AG09309 (cell line): ENCODE results near the gene PBX2.
A peak's percentile ranks its signal among the peaks of the same experiment; 100 is the strongest.

Source experiments
- DNase-seq: peaks from one replicate; pipeline ENCODE4 v3.0.0-alpha.2; 2010; ENCODE audit warnings: low read depth
- H3K4me3 ChIP-seq: 2 replicates; pipeline ENCODE4 v1.5.1; 2011; ENCODE audit warnings: mild to moderate bottlenecking, low read depth, low read length, moderate library complexity; ENCODE audit not compliant: control insufficient read depth
- TF ChIP-seq, protein P1 (sequence below): IDR thresholded peaks from 2 replicates; pipeline ENCODE4 v1.5.1; 2011; ENCODE audit warnings: mild to moderate bottlenecking, low read depth, low read length, inconsistent platforms; ENCODE audit not compliant: insufficient read depth, control insufficient read depth; ENCODE audit errors: missing control alignments

Gene PBX2

DNA sequence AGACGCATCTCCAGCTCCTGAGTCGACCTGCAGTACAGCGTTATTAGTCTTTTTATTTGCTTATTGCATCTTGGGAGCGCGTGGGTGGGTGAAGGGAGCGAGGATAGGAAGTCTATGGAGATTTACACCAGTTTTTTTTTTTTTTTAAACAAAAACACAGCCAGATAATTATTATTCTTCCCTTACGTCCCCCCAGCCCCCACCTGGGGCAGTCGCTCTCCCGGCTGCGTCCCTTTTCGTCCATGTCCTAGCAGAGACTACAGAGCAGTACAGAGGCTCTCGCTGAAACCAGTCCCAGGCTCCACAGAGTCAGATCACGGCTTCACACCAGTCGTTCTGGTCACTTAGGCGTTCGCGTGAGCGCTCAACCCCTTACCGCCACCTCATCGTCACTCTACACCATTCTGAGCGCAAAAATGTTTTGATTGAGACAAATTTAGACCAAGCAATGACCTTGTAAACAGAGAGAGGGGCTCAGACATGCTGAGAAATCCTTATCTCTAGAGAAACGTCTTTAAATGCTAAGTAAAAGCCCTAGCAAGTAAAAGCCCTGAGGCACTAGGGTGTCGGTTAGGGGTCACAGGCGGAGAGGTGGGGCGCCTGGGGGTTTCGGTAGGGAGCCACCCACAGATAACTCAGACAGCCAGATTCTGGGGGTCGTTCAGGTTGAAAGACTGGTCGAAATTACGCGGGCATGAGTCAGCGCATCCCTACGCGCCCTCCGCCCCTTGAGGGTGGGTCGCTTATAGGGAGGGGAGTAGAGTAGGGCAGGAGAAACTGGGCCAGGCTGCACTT is 37.0 kb downstream of the PBX2 start:
- peak overlapping the region; percentile 80 for H3K4me3 ChIP-seq
- TF ChIP-seq, protein P1, sequence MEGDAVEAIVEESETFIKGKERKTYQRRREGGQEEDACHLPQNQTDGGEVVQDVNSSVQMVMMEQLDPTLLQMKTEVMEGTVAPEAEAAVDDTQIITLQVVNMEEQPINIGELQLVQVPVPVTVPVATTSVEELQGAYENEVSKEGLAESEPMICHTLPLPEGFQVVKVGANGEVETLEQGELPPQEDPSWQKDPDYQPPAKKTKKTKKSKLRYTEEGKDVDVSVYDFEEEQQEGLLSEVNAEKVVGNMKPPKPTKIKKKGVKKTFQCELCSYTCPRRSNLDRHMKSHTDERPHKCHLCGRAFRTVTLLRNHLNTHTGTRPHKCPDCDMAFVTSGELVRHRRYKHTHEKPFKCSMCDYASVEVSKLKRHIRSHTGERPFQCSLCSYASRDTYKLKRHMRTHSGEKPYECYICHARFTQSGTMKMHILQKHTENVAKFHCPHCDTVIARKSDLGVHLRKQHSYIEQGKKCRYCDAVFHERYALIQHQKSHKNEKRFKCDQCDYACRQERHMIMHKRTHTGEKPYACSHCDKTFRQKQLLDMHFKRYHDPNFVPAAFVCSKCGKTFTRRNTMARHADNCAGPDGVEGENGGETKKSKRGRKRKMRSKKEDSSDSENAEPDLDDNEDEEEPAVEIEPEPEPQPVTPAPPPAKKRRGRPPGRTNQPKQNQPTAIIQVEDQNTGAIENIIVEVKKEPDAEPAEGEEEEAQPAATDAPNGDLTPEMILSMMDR: no peak
- no peak for DNase-seq

DNA sequence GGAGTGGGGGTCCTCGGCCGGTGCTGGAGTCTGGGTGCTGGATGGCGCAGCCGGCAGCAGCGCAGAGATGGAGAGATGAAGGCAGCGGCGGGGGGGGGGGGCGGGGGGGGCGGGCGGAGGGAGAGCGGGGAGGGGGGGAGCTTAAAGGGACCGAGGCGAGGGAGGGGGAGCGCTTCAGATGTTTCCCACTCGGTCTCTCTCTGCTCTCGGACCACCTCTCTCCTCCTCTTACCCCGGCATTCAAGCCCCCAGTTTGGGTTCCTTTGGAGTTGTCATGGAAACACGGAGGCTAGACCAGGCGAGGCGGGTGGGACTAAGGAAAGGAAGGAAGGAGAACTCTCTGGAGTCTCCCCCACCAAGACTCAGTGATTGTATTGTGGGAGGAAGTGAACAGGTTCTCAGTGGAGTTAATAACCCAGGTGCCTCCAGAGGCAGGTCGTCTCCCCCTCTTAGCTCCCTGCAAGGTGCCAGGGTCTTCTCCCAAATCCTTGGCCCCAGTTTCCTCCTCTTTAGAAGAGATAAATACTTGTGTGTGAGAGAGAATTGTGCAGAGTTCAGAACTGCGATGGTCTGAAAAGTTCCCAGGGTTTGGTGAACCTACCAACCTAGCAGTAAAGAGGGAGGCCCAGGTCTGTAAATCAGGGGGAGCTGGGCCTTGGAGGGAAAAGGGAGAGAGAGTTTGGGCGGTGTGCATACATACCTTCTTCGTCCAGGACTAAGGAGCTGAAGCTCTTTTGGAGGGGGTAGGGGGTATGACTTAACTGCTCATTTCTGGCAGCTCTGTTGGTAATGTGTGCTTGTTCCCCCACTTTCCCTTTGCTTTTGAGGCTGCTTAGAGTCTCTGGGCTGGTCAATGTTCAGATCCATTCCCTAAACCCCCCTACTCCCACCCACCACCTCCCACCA is 37.9 kb downstream of the PBX2 start, which contains the start of gene PRRT1:
Gene PRRT1 (minus strand): TSS at position 77 of the 906 bp plus-strand sequence. CDS start 112 bp downstream, outside the sequence.
- H3K4me3 ChIP-seq: peak within 1 kb of the TSS; percentile 80
- TF ChIP-seq, protein P1: no peak
- DNase-seq: no peak

- no peak for DNase-seq
- H3K4me3 ChIP-seq: peak overlapping the region; percentile 37
- TF ChIP-seq, protein P1: no peak
These were observed 38.7 kb downstream of the PBX2 start for GRCh38 chr6:32151181-32151862.

- TF ChIP-seq, protein P1: no peak
- no peak overlapping the region for H3K4me3 ChIP-seq
- DNase-seq: no peak
These were observed 39.8 kb downstream of the PBX2 start for GRCh38 chr6:32149932-32150870.

GRCh38 chr6:32149092-32149755 is 40.8 kb downstream of the PBX2 start:
- no peak overlapping the region for H3K4me3 ChIP-seq
- DNase-seq: no peak
- TF ChIP-seq, protein P1: no peak
